GM13977 (cell line): ENCODE data around the gene FCAMR.

ENCODE experiments used
- DNase-seq: peaks from one replicate; pipeline ENCODE4 v3.0.0; 2012; ENCODE audit warnings: low spot score
- CTCF ChIP-seq: IDR thresholded peaks from 2 replicates; pipeline ENCODE4 v1.5.1; 2012; ENCODE audit warnings: mild to moderate bottlenecking, control low read depth; ENCODE audit not compliant: insufficient read depth; ENCODE audit errors: extremely low read depth, missing control alignments
- in situ Hi-C: fragments of 300-500 bp; cut with MboI; formaldehyde crosslinking; loops from one replicate; pipeline ENCODE4 v1.12.0; 2022; ENCODE audit warnings: low sequenced_read_pairs, low pct_unique_long_range_greater_than_20kb, mixed read lengths, inconsistent platforms; ENCODE audit not compliant: unreplicated experiment

Gene FCAMR

GRCh38 chr1:207001492-207002245 lies 31.4 kb upstream of the FCAMR start:
- no peak for DNase-seq
- TF ChIP-seq CTCF = no peak
- in situ Hi-C loops = no loop called here

- TF ChIP-seq CTCF = no peak
- in situ Hi-C loops = no loop called here
- DNase-seq = no peak
Observed at GRCh38 chr1:207000651-207001291, 30.5 kb upstream of the FCAMR start.

DNA sequence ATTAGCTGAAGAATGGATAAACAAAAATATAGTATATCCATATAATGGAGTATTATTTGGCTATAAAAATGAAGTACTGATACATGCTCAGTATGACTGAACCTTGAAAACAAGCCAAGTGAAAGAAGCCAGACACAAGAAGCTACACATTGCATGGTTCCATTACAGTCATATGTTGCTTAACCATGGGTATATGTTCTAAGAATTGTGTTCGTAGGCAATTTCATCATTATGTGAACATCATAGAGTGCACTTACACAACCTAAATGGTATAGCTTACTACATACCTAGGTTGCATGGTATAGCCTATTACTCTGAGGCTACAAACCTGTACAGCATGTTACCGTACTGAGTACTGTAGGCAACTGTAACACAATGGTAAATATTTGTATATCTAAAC lies 28.6 kb upstream of the FCAMR start:
- no peak for DNase-seq
- TF ChIP-seq CTCF = no peak
- in situ Hi-C loops = no loop called here

- DNase-seq = no peak
- in situ Hi-C loops = no loop called here
- no peak for TF ChIP-seq CTCF
Observed at GRCh38 chr1:206992790-206993189, 22.5 kb upstream of the FCAMR start.

DNA sequence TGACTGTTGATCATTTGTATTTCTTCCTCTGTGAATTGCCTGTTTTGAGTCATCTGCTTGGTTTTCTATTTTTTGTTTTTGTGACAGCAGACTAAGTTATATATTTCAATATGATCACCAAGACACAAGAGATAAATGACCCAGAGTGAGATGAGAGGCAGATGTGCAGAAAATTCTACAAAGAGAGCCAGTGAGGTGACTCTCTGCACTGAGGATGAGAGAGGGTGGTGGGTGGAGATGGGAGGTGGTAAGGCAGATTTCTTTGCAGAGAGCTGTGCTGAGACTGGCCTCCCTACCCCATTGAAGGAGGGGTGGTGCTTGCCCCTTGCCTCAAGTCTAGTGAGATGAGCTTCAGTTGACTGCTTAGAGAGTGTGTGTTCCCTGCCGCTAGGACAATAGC lies 17.6 kb upstream of the FCAMR start:
- in situ Hi-C loops = no loop called here
- no peak for TF ChIP-seq CTCF
- no peak for DNase-seq

DNA sequence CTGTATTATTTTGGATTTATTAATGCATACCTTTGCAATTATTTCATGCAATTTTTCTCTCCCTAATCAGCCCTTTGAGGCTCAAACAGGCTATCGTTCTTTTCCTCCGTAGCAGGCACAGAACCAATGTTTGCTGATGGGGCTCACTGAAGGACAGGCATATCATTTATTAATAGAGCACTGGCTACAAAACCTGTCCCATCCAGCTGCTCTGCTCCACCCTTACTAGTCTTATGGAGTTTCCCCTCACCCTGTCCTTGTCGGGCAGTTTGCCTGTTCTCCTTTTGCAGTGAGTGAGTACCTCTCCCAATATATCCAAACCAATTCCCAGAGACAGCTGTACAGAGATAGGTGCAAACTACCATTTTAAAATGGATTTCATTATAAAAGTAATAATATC lies 16.6 kb upstream of the FCAMR start:
- in situ Hi-C loops = no loop called here

More for the DNA sequence above, 16.6 kb upstream of the FCAMR start:
- TF ChIP-seq CTCF = no peak
- DNase-seq = no peak
